Stimulated activated CD4-positive, alpha-beta T cell treated with anti-CD3 and anti-CD28 coated beads, Interleukin-12 subunit alpha, Interleukin-12 subunit beta, amount 100 ng/mL, for 24 hours (primary cell): ENCODE measurements around the gene CACNG4.

ENCODE experiments used
- DNase-seq, 2 experiments: peaks; one replicate each; pipeline ENCODE4 v3.0.0-alpha.2; 2020; ENCODE audit warnings: low read depth in 2 of 2

Gene CACNG4

DNA sequence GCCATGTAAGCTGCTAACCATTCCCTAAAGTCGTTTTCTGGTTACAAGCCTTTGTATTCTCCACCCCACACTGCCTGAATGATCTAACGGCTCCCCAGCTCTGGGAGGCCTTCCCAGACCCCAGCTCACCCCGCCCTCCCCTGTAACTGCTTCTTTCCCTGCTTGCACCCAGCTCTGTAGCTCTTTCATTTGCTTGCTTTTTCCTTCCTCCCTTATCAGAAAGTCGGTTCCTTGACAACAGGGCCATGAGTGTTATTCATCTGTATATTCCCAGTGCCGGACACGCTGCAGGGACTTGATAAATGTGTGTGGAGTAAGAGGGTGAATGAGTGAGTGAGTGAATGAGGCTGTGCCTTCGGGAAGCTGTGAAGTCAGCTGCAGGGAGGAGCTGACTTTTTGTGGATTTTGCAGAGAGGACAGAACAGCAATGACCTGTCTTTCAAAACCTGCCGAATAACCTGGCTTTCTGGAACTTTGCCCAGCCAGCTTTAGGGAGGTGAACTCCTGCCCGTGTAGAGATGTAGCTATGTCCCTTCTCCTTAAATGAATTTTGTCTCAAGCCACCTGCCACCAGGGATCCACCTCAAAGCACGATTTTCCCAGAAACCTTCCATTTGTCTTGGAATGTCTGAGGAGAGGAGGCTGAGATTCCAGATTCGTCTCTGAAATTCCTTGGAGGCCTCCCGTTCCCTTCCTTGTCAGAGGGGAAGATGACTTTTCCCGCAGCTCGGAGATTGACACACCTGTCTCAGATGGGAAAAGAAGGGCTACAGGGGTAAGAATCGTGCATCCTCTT, 20.0 kb upstream of the CACNG4 start:
- no peak for DNase-seq

DNA sequence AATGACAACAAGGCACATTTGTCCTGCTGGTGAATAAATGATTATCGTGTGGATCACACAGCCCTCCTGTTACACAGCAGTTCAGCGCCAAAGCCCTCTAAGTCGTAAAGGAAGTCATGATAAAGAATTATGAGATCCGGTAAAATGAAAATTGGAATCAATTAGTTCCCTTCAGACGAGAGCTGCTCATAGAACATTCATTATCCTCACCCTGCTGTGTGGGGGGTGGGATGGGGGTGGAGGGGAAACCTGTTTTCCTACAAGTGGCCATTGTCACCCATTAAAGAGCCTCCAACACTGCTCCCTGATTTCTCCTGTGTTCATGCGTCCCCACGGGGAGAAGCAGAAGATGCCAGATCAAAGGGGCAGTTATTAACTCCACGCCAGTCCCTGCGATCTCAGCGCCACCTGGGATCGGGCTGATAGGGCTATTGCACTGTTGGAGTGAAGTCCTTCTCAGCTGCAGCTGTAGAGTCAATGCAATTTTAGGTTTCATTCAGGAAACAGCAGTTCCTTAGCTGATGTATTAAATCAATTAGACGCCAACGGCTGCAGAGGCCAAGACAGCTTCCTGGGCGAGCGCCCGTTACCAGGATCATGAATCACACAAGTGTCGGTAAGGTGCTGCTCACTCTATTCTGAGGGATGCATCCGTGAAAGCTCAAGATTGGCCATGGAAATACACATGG, 19.2 kb upstream of the CACNG4 start:
- no peak for DNase-seq

DNA sequence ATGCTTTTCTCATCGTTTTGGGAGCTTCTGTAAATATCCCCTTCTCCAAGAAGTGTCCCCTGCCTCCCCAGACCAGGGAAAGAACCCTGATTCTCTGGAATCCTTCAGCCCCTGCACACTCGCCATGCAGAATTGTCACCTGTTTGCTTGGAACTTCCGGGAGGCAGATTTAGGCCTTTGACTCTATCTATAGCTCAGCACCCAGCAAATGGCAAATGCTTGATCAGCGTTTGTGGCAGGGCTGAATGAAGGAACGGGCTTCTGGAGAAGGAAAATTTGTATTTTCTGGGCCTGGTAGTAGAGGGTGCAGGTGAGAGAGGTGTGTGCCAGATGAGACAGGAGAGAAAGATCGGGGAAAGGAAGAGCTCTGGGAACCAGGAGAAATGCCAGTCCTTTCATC, 18.3 kb upstream of the CACNG4 start:
- no peak for DNase-seq

- DNase-seq: no peak
Observed at GRCh38 chr17:66947311-66947710, 17.2 kb upstream of the CACNG4 start.

GRCh38 chr17:66948061-66948750, 16.3 kb upstream of the CACNG4 start:
- no peak for DNase-seq

- DNase-seq: no peak
Observed at GRCh38 chr17:66949501-66949900, 15.0 kb upstream of the CACNG4 start.

DNA sequence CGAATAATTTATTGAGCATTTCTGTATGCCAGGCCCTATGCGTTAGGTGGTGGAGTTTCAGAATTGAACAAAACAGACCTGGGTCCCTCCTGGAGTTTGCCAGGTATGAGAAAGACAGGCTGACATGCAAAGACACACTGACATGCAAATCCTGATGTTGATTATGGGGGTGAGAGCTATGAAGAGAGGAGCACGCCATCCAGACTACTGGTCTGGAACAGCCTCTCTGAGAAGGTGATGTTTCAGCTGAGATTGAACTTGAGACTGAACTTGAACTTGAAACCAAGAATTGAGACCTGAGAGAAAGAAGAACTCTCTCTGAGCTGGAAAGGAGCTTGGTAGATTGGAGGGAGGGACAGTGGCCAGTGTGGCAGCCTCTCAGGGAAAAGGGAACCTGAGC, 14.2 kb upstream of the CACNG4 start:
- no peak for DNase-seq

- no peak for DNase-seq
Observed at GRCh38 chr17:66950886-66951604, 13.5 kb upstream of the CACNG4 start.

- no peak for DNase-seq
Observed at GRCh38 chr17:66951605-66951953, 12.9 kb upstream of the CACNG4 start.

GRCh38 chr17:66952031-66952524, 12.4 kb upstream of the CACNG4 start:
- no peak for DNase-seq

- no peak for DNase-seq
Observed at GRCh38 chr17:66952681-66953629, 11.6 kb upstream of the CACNG4 start.

DNA sequence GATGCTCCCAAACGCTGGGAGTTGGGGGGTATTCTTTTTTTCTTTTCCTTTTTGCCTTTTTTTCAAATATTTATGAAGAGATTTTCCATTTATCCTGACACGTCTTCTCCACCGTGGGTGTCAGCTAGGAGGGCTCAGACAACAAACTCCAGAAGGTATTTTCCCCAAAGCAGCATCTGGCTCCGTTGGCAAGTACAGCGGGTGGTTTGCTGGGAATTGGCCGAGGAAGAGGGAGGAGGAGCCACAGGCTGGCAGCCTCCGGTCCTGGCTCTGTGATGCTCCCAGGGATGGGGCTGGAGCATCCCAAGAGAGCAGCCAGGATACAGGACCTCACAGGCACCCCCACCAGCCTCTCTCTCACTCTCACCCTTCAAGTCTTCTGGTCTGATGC, 10.9 kb upstream of the CACNG4 start:
- no peak for DNase-seq

- DNase-seq: no peak
Observed at GRCh38 chr17:66954632-66955031, 9.9 kb upstream of the CACNG4 start.

DNA sequence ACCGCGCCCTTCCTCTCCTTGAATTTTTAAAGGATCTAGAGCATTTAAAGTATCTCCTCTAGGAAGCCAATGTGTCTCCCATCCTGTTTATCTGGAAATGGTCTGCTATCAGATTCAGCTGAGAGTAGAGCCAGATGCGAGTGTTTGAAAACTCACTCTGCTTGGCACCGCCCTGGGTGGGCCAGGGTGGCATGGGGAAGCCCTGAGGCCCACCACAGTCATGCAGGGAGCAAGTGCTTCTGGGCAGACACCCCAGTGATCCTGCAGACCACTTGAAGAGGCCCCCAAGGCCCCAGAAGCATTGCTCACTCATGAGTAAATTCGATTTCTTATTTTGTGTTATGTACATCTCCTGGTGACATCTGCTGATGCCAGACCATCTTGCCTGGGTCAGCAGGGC, 8.7 kb upstream of the CACNG4 start:
- no peak for DNase-seq

- no peak for DNase-seq
Observed at GRCh38 chr17:66956941-66957340, 7.6 kb upstream of the CACNG4 start.

- DNase-seq: no peak
Observed at GRCh38 chr17:66957343-66957742, 7.2 kb upstream of the CACNG4 start.

- DNase-seq: no peak
Observed at GRCh38 chr17:66957951-66958579, 6.4 kb upstream of the CACNG4 start.

DNA sequence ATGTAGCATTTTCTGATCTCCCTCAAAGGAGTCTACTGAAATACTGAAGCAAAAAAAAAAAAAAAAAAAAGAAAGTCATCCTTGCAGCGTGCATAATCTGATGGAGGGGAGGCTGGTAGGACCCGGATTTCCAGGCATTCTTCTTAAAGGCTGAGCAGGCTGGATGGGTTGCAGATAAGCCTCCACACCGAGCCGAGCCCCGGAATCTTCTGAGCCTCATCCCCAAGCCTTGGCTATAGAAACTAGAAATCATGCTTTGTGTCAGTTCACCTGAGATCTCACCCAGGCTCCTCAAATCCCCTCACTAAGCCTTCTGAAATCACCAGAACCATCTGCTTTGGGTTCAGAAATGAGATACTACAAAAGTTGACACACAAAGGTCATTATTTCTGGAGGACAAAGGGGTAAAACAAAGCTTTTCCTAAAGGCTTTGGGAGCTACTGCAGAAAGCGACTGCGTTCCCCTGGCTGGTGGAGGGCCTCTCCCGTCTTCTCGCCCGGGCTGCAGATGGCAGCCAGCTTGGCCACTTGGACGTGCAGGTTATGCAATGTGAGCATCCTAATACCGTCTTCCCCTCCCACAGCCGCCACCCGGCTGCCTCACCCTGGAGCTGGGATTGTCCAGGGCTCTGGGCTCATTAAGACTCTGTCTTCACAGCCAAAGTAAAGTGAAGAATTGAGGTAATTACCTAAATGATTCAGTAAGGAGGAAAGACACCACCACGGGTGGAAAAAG, 4.7 kb upstream of the CACNG4 start:
- DNase-seq: no peak

DNA sequence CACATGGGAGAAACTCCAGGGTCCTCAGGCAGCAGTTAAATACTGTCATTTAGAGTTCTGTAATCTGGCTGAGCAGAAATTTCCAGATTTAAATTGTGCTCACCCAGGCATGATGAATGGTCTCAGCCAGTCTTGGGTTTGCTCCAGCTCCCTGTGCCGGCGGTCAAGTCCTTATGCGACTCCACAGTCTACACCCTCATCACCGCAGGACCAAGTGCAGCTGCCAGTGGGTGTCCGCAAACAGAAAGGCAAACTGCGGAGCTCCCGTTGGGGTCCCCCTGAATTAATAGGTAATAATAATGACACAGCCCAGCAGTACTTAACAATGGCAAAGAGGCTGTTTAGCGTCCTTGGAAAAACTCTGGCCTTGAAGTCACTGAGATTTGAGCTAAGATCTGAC, 3.9 kb upstream of the CACNG4 start:
- DNase-seq: no peak

- DNase-seq: no peak
Observed at GRCh38 chr17:66963521-66963908, 992 bp upstream of the CACNG4 start.
